Esophagus squamous epithelium (tissue), 5 donors: ENCODE data around the gene ZNF221. TPM values are rescaled to one million over a fixed set of nuclear protein-coding genes. Genes with fewer than 3 reads are reported as not detected.
"Not testable (repeated sequence)": the region's sequence is repeated elsewhere in the genome, so short reads cannot be mapped to it uniquely, and the experiment has no call there.

Source experiments
- DNase-seq: peaks from one replicate; lab custom pipeline; 2025; lab: John Stamatoyannopoulos, UW
- H3K27ac ChIP-seq, 4 donors: fragments of 200-600 bp; sonication (generic); one replicate each; pipeline ENCODE4 v1.5.1; 2016 to 2019; ENCODE audit warnings: mild to moderate bottlenecking in 1 of 4
- H3K27me3 ChIP-seq, 4 donors: fragments of 200-600 bp; sonication (generic); 1 replicate in 3 of 4; 2 replicates in 1 of 4; pipeline versions ENCODE4 v1.5.1 to v1.6.0; 2017 to 2021; ENCODE audit warnings: antibody characterized with exemption in 1 of 4
- H3K36me3 ChIP-seq, 3 donors: fragments of 200-600 bp; sonication (generic); one replicate each; pipeline ENCODE4 v1.5.1; 2016 to 2019
- H3K4me1 ChIP-seq, 3 donors: fragments of 200-600 bp; sonication (generic); one replicate each; pipeline ENCODE4 v1.5.1; 2017 to 2019
- H3K4me3 ChIP-seq, 4 donors: fragments of 200-600 bp; sonication (generic); 1 replicate in 3 of 4; 2 replicates in 1 of 4; pipeline ENCODE4 v1.5.1; 2016 to 2019; ENCODE audit warnings: mild to moderate bottlenecking in 2 of 4, moderate library complexity in 1 of 4
- H3K9me3 ChIP-seq, 3 donors: fragments of 200-600 bp; sonication (generic); one replicate each; pipeline ENCODE4 v1.5.1; 2016 to 2019
- CTCF ChIP-seq, 6 experiments: fragments of 450-650 bp in 4 of 6; fragments of 200-600 bp in 2 of 6; sonication (generic) in 2 of 6; IDR thresholded peaks; one replicate each; pipeline ENCODE4 v1.5.1; 2016 to 2019; ENCODE audit warnings: antibody characterized with exemption in 6 of 6, mild to moderate bottlenecking in 4 of 6, moderate library complexity in 4 of 6
- POLR2A ChIP-seq, 4 donors: fragments of 450-650 bp; IDR thresholded peaks; one replicate each; pipeline ENCODE4 v1.6.1; 2017; ENCODE audit warnings: antibody characterized with exemption in 4 of 4, mild to moderate bottlenecking in 4 of 4, moderate library complexity in 3 of 4
- WGBS, 2 donors: methylation state at CpG; one replicate each; pipeline ENCODE4 v1.1.5; 2018; 5-methylcytosine and 5-hydroxymethylcytosine counted together
- intact Hi-C: fragments of 100-400 bp; cut with DNase I; formaldehyde crosslinking; loops from one replicate; pipeline ENCODE4 v1.15.0; 2022
- total RNA-seq, 4 donors: library from RNA; depleted of rRNA; stranded (reverse); fragments of >200 nt; gene quantifications; one replicate each; pipeline ENCODE4 v1.1.0, GENCODE V29; 2016
- donor health status: DM: yes; HTN: yes; CAD: no.

The ZNF221 gene
- total RNA-seq, 4 donors from 2014 or later, result 1.4 to 12.9 (median 2.2) TPM

GRCh38 chr19:43939557-43940260, 11.3 kb upstream of the ZNF221 start:
- peaks cover 0 to 8% (median 3%) of the 10 kb centered on the region in 3 donors for H3K9me3 ChIP-seq
- WGBS, 2 donors, result 72 to 73% methylated on average over 3 of the region's 3 CpGs
- no peak for DNase-seq
- H3K27me3 ChIP-seq, result no peaks in the 10 kb centered on the region
- H3K27ac ChIP-seq, result no peak overlapping the region
- intact Hi-C loops, result no loop called here
- TF ChIP-seq POLR2A (IDR thresholded peaks at IDR 0.05) (no peak), CTCF (IDR thresholded peaks at IDR 0.05) (no peak)
- H3K36me3 ChIP-seq, result no peaks in the 10 kb centered on the region
- peaks cover 0 to 6% (median 0%) of the 10 kb centered on the region in 3 donors for H3K4me1 ChIP-seq
- no peak overlapping the region for H3K4me3 ChIP-seq

DNA sequence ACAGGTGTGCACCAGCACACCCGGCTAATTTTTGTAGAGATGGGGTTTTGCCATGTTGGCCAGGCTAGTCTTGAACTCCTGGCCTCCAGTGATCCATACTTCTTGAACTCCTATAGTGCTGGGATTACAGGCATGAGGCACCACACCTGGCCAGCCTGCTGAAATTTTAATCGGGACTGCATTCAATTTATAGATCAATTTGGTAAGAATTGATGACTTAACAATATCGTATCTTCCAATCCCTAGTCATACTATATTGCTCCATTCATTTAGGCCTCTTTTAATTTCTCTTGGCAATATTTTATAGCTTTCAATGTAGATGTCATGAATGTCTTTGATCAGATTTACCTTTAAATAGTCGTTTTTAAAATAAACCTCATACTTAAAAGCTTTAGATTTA, 10.3 kb upstream of the ZNF221 start:
- intact Hi-C loops, result no loop called here
- peaks cover 0 to 2% (median 0%) of the 10 kb centered on the region in 3 donors for H3K4me1 ChIP-seq
- H3K4me3 ChIP-seq, result no peak overlapping the region
- TF ChIP-seq CTCF (IDR thresholded peaks at IDR 0.05) (no peak), POLR2A (IDR thresholded peaks at IDR 0.05) (no peak)
- H3K36me3 ChIP-seq, result no peaks in the 10 kb centered on the region
- no peak overlapping the region for H3K27ac ChIP-seq
- H3K27me3 ChIP-seq, result peaks cover 0 to under 1% (median 0%) of the 10 kb centered on the region in 4 donors
- 73 to 78% methylated on average over 3 to 4 of the region's 4 CpGs for WGBS, 2 donors
- peaks cover 0 to 8% (median 3%) of the 10 kb centered on the region in 3 donors for H3K9me3 ChIP-seq
- DNase-seq, result no peak

DNA sequence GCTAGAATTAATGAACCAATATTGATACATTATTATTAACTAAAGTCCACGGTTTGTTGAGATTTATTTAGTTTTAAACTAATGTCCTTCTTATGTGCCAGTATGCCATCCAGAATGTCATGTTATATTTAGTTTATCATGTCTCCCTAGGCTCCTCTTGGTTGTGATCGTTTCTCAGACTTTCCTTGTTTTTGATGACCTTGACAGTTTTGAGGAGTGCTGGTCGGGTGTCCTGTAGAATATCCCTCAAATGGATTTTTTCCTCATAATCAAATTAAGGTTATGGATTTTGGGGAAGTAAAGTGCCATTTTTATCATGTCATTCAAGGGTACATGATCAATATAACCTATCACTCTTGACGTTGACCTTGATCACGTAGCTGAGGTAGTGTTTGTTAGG, 9.8 kb upstream of the ZNF221 start:
- TF ChIP-seq POLR2A (IDR thresholded peaks at IDR 0.05), result no peak
- no peak for TF ChIP-seq CTCF (IDR thresholded peaks at IDR 0.05)
- Histone ChIP-seq H3K36me3 (no peaks in the 10 kb centered on the region), H3K27me3 (peaks cover 0 to 5% (median 0%) of the 10 kb centered on the region in 4 donors), H3K4me3 (no peak overlapping the region), H3K9me3 (peaks cover 0 to 8% (median 3%) of the 10 kb centered on the region in 3 donors), H3K4me1 (no peaks in the 10 kb centered on the region), H3K27ac (no peak overlapping the region)
- 68% methylated on average over 5 of the region's 5 CpGs for WGBS, 2 donors
- no peak for DNase-seq
- intact Hi-C loops, result no loop called here

GRCh38 chr19:43947412-43947811, 3.6 kb upstream of the ZNF221 start:
- H3K36me3 ChIP-seq, intact Hi-C loops: not testable (repeated sequence)
- 0% methylated on average over 1 of the region's 1 CpG for WGBS, 2 donors

DNA sequence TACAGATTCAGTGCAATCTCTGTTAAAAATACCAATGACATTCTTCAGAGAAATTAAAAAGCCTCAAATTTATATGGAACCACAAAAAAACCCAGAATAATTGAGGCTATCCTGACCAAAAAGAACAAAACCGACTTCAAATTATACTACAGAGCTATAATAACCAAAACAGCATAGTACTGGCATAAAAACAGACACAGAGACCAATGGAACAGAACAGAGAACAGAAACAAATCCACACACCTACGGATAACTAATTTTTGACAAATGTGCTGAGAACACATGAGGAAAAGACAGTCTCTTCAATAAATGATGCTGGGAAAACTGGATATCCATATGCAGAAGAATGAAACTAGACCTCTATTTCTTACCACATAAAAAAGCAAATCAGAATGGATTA, 1.2 kb upstream of the ZNF221 start:
- peaks cover 0 to 54% (median 3%) of the 10 kb centered on the region in 3 donors for H3K9me3 ChIP-seq
- H3K27ac ChIP-seq, intact Hi-C loops, H3K4me3 ChIP-seq, H3K36me3 ChIP-seq, DNase-seq: not testable (repeated sequence)
- peaks cover 0 to 10% (median 0%) of the 10 kb centered on the region in 3 donors for H3K4me1 ChIP-seq
- 77 to 89% methylated on average over 2 of the region's 2 CpGs for WGBS, 2 donors
- peaks cover 0 to 17% (median 0%) of the 10 kb centered on the region in 4 donors for H3K27me3 ChIP-seq

More at GRCh38 chr19:43947412-43947811, 3.6 kb upstream of the ZNF221 start:
- DNase-seq, H3K4me1 ChIP-seq, H3K27ac ChIP-seq, H3K4me3 ChIP-seq: not testable (repeated sequence)
- Histone ChIP-seq H3K9me3 (peaks cover 0 to 39% (median 0%) of the 10 kb centered on the region in 3 donors), H3K27me3 (peaks cover 0 to 17% (median 0%) of the 10 kb centered on the region in 4 donors)

GRCh38 chr19:43956827-43957226, 5.8 kb downstream of the ZNF221 start:
- WGBS, 2 donors, result 83 to 94% methylated on average over 3 of the region's 3 CpGs
- no peak overlapping the region for H3K27ac ChIP-seq
- intact Hi-C loops, result no loop called here
- H3K9me3 ChIP-seq, result peaks cover 0 to 88% (median 43%) of the 10 kb centered on the region in 3 donors
- TF ChIP-seq POLR2A (IDR thresholded peaks at IDR 0.05) (no peak), CTCF (IDR thresholded peaks at IDR 0.05) (no peak)
- H3K36me3 ChIP-seq, result peaks cover 0 to 44% (median 3%) of the 10 kb centered on the region in 3 donors
- no peaks in the 10 kb centered on the region for H3K27me3 ChIP-seq
- peaks cover 0 to 6% (median 0%) of the 10 kb centered on the region in 3 donors for H3K4me1 ChIP-seq
- no peak overlapping the region for H3K4me3 ChIP-seq
- DNase-seq, result no peak
